SK-N-SH treated with all-trans-retinoic acid at 6 μM for 48 hours (cell line): ENCODE data around the gene MPP3.
"Not testable (repeated sequence)": the region's sequence is repeated elsewhere in the genome, so short reads cannot be mapped to it uniquely, and the experiment has no call there.

Experiments used
- BACH2 ChIP-seq: fragments of 250-450 bp; sonication (Bioruptor Pico); IDR thresholded peaks from 2 replicates; pipeline ENCODE4 v1.9.0; 2021; ENCODE audit warnings: mild to moderate bottlenecking, borderline replicate concordance
- PPARA ChIP-seq: fragments of 250-450 bp; sonication (Bioruptor Pico); IDR thresholded peaks from 2 replicates; pipeline ENCODE4 v1.5.0; 2020; ENCODE audit warnings: mild to moderate bottlenecking, borderline replicate concordance
- RARB ChIP-seq: fragments of 250-450 bp; sonication (Bioruptor Pico); IDR thresholded peaks from 2 replicates; pipeline ENCODE4 v1.8.0; 2021; ENCODE audit warnings: mild to moderate bottlenecking, moderate library complexity
- TCF4 ChIP-seq: fragments of 250-450 bp; sonication (Bioruptor Pico); IDR thresholded peaks from 2 replicates; pipeline ENCODE4 v1.8.0; 2021; ENCODE audit warnings: mild to moderate bottlenecking, moderate library complexity, borderline replicate concordance

- not testable (repeated sequence) for TF ChIP-seq RARB (CRISPR knock-in tag); TCF4; BACH2; PPARA (CRISPR knock-in tag)
Observed at GRCh38 chr17:43792668-43793067, 40.3 kb downstream of the MPP3 start.
